ENCODE measurements around the gene NQO2.
"Not testable (repeated sequence)": the region's sequence is repeated elsewhere in the genome, so short reads cannot be mapped to it uniquely, and the experiment has no call there.

The NQO2 gene

DNA sequence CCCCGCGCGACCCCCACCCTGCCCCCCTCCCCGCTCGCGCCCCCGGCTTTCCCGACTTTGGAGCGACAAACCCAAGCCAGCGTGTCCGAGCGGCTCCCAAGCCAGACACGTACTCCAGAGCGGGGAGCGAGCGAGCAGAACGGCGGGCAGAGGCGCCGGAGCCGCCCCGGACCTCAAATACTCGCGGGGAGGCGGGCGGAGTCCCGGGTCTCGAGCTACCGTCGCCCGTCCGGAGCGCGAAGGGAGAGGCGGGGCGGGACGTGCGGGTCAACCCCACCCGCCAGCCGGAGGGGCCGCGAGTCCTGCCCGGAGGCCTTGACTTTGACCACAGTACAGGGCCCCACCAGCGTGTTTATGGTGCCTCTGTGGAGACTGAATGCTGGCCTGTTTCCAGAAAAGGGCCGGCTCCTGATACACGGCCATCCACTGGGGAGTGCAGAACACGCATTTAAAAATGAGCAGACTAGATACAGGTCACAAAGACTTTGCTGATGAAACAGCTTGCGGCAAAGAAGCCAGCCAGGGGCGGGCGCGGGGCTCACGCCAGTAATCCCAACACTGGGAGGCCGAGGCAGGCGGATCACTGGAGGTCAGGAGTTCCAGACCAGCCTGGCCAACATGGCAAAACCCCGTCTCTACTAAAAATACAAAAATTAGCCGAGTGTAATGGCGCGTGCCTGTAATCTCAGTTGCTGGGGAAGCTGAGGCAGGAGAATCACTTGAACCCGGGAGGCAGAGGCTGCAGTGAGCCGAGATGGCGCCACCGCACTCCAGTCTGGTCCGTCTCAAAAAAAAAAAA is 28.1 kb upstream of the NQO2 start, which contains the start of gene SERPINB6 (continued):
- TF ChIP-seq ZNF830 (tag by site-specific recombination; IDR thresholded peaks at IDR 0.05; ENCODE audit: low read depth): no peak
- TF ChIP-seq ZNF174 (tag by site-specific recombination; IDR thresholded peaks at IDR 0.05): no peak
- no peak for TF ChIP-seq ZBTB1 (tag by site-specific recombination; IDR thresholded peaks at IDR 0.05)
- TF ChIP-seq ZNF341 (tag by site-specific recombination; IDR thresholded peaks at IDR 0.05; ENCODE audit: low read depth): peak; percentile 41; the same call in 1 of the 2 replicates
- TF ChIP-seq, protein P1, sequence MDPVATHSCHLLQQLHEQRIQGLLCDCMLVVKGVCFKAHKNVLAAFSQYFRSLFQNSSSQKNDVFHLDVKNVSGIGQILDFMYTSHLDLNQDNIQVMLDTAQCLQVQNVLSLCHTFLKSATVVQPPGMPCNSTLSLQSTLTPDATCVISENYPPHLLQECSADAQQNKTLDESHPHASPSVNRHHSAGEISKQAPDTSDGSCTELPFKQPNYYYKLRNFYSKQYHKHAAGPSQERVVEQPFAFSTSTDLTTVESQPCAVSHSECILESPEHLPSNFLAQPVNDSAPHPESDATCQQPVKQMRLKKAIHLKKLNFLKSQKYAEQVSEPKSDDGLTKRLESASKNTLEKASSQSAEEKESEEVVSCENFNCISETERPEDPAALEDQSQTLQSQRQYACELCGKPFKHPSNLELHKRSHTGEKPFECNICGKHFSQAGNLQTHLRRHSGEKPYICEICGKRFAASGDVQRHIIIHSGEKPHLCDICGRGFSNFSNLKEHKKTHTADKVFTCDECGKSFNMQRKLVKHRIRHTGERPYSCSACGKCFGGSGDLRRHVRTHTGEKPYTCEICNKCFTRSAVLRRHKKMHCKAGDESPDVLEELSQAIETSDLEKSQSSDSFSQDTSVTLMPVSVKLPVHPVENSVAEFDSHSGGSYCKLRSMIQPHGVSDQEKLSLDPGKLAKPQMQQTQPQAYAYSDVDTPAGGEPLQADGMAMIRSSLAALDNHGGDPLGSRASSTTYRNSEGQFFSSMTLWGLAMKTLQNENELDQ (tag by site-specific recombination; IDR thresholded peaks at IDR 0.05; ENCODE audit: low read depth): no peak
- no peak for TF ChIP-seq ZNF529 (tag by site-specific recombination; IDR thresholded peaks at IDR 0.05; ENCODE audit: insufficient replicate concordance)
- TF ChIP-seq, protein P2, sequence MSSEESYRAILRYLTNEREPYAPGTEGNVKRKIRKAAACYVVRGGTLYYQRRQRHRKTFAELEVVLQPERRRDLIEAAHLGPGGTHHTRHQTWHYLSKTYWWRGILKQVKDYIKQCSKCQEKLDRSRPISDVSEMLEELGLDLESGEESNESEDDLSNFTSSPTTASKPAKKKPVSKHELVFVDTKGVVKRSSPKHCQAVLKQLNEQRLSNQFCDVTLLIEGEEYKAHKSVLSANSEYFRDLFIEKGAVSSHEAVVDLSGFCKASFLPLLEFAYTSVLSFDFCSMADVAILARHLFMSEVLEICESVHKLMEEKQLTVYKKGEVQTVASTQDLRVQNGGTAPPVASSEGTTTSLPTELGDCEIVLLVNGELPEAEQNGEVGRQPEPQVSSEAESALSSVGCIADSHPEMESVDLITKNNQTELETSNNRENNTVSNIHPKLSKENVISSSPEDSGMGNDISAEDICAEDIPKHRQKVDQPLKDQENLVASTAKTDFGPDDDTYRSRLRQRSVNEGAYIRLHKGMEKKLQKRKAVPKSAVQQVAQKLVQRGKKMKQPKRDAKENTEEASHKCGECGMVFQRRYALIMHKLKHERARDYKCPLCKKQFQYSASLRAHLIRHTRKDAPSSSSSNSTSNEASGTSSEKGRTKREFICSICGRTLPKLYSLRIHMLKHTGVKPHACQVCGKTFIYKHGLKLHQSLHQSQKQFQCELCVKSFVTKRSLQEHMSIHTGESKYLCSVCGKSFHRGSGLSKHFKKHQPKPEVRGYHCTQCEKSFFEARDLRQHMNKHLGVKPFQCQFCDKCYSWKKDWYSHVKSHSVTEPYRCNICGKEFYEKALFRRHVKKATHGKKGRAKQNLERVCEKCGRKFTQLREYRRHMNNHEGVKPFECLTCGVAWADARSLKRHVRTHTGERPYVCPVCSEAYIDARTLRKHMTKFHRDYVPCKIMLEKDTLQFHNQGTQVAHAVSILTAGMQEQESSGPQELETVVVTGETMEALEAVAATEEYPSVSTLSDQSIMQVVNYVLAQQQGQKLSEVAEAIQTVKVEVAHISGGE (tag by site-specific recombination; conservative IDR thresholded peaks at IDR 0.05; ENCODE audit: low read depth): no peak
- no peak for TF ChIP-seq YY2 (tag by site-specific recombination; IDR thresholded peaks at IDR 0.05)
- TF ChIP-seq PRDM6 (tag by site-specific recombination; IDR thresholded peaks at IDR 0.05): no peak
- TF ChIP-seq ZNF211 (tag by site-specific recombination; IDR thresholded peaks at IDR 0.05; ENCODE audit: low read depth): no peak
- TF ChIP-seq OVOL3 (tag by site-specific recombination; IDR thresholded peaks at IDR 0.05): no peak
- peak; percentile 93 for TF ChIP-seq ZBTB20 (tag by site-specific recombination; IDR thresholded peaks at IDR 0.05)
- no peak for TF ChIP-seq ZNF610 (tag by site-specific recombination; IDR thresholded peaks at IDR 0.05; ENCODE audit: borderline replicate concordance)
- TF ChIP-seq SP2 (tag by site-specific recombination; IDR thresholded peaks at IDR 0.05): peak; percentile 72
- no peak for TF ChIP-seq ZFHX2 (tag by site-specific recombination; conservative IDR thresholded peaks at IDR 0.05)
- no peak for TF ChIP-seq ZNF184 (tag by site-specific recombination; IDR thresholded peaks at IDR 0.05)
- peak; percentile 94 for TF ChIP-seq ZFP69B (tag by site-specific recombination; IDR thresholded peaks at IDR 0.05)
- TF ChIP-seq ZNF398 (tag by site-specific recombination; IDR thresholded peaks at IDR 0.05): 0 out of 2 replicates have a peak, but pooled peaks have one; percentile 30
- TF ChIP-seq ZNF664 (tag by site-specific recombination; IDR thresholded peaks at IDR 0.05): no peak
- no peak for TF ChIP-seq ZNF660 (tag by site-specific recombination; IDR thresholded peaks at IDR 0.05)
- no peak for TF ChIP-seq ZFP41 (tag by site-specific recombination; IDR thresholded peaks at IDR 0.05; ENCODE audit: borderline replicate concordance)
- no peak for TF ChIP-seq ZNF19 (tag by site-specific recombination; IDR thresholded peaks at IDR 0.05; ENCODE audit: low read depth)
- TF ChIP-seq ZNF530 (tag by site-specific recombination; IDR thresholded peaks at IDR 0.05; ENCODE audit: low read depth): no peak

GRCh38 chr6:2972219-2972487 is 27.5 kb upstream of the NQO2 start:
- H3K9me3 ChIP-seq (ENCODE audit: control insufficient read depth, insufficient read depth, low read depth, low read length); H3K36me3 ChIP-seq (ENCODE audit: control insufficient read depth in 2 of 2, insufficient read depth in 1 of 2, low read length in 2 of 2); H3K4me3 ChIP-seq (ENCODE audit: low read depth, low read length); H3K4me1 ChIP-seq (ENCODE audit: control insufficient read depth, insufficient read depth, low read length): not testable (repeated sequence)
- POLR2A ChIA-PET: interaction anchor here (0.6 to 2.0 kb wide), 7 partner anchors 8 to 259 kb away, joined by 3 to 25 read pairs (median 8); partner anchors contain the start of genes BPHL and SERPINB1
- peak overlapping the region; percentile 90 for H3K27ac ChIP-seq (ENCODE audit: extremely low read depth, low read depth, low read length)
- CTCF ChIA-PET: interaction anchor here (0.5 to 1.6 kb wide), 4 partner anchors 8 to 154 kb away, joined by 3 to 5 read pairs (median 3); no protein-coding TSS in a partner anchor
